Measurements from ENCODE around the gene ZNF677.
"Not testable (repeated sequence)": the region's sequence is repeated elsewhere in the genome, so short reads cannot be mapped to it uniquely, and the experiment has no call there.

ZNF677 gene

DNA sequence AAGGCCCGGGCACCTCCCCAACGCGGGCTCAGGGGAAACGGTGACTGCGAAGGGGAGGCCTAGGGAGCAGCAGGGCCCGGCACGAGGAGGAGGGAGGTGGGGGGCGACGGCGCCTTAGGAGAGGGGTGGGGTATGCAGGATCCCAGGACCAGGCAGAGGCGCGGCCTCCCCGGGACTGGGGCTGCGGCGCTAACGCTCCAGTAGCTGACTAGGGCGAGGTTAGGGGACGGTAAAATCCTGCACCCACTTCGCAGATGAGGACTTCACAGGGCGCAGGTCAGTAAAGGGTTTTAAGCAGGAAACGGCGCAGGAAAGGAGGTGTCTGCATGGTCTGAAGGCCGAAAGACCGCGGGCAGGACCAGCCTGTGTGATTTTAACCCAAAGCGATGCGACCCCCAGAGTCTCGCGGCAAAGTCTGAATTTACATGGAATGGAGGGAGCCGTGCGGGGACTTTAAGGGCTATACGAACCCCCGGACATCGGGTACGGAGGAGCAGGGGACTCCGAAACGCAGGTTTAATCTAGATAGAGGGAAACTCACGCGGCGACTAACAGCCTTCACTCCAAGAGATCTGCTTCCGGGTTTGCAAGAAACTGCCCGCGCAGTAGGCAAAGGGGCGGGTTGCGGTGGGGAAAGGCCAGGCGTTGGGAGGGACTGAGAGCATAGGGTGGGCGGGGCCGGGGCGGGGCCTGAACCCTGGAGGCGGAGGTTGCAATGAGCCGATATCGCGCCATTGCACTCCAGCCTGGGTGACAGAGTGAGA is 61.7 kb downstream of the ZNF677 start, which contains the start of gene ZNF665:
ZNF665 (minus strand) TSS at position 588 of the 764 bp plus-strand sequence. CDS start 10,460 bp downstream, outside the sequence.
- peak; percentile 73 to 92 for DNase-seq

DNA sequence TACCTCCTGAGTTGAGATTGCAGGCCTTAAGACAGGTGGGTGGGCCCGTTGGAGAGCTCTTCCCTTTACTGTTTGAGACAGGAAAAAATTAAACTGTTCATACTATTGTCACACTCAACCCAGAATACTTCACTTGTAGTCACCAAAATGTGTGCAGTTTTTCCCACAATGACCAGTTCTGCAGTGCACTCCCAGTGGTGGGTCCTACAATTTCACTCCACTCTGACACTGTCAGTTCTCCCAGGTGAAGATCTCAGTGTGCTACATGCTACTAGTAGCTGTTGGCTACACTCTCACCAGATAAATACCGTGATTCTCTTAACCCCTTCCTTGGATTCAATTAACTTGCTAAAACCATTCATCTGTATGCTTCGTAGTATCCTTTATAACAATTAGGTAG is 64.4 kb downstream of the ZNF677 start:
- DNase-seq: no peak

DNA sequence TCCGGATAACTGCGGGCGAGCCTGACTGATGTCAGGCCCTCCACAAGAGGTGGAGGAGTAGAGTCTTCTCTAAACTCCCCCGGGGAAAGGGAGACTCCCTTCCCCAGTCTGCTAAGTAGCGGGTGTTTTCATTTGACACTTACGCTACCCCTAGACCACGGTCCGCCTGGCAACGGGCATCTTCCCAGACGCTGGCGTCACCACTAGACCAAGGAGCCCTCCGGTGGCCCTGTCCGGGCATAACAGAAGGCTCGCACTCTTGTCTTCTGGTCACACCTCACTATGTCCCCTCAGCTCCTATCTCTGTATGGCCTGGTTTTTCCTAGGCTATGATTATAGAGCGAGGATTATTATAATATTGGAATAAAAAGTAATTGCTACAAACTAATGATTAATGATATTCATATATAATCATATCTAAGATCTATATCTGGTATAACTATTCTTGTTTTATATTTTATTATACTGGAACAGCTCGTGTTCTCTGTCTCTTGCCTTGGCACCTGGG is 64.9 kb downstream of the ZNF677 start:
- not testable (repeated sequence) for DNase-seq
